GM23338 (cell line): Measurements from ENCODE around the gene GDA. TPM values are rescaled to one million over a fixed set of nuclear protein-coding genes. Genes with fewer than 3 reads are reported as not detected.
"Not testable (repeated sequence)": the region's sequence is repeated elsewhere in the genome, so short reads cannot be mapped to it uniquely, and the experiment has no call there.

Experiments used
- ATAC-seq: fragments of 200-7000 bp; cut with Tn5 transposase; 3 replicates; pipeline ENCODE4 v1.9.1; 2020
- DNase-seq: peaks from one replicate; pipeline ENCODE4 v3.0.0-alpha.2; 2015; ENCODE audit warnings: low spot score
- H2AFZ ChIP-seq: fragments of 200-600 bp; sonication (generic); 2 replicates; pipeline ENCODE4 v1.8.0; 2016; ENCODE audit warnings: antibody characterized with exemption, mild to moderate bottlenecking, moderate library complexity
- H3F3A ChIP-seq: fragments of 200-600 bp; sonication (generic); replicated peaks from 2 replicates; pipeline ENCODE4 v1.8.0; 2017; ENCODE audit warnings: antibody characterized with exemption, mixed run types, low read depth
- H3K27ac ChIP-seq: fragments of 200-600 bp; sonication (generic); 2 replicates; pipeline ENCODE4 v1.6.1; 2016; ENCODE audit warnings: low read depth
- H3K27me3 ChIP-seq: fragments of 200-600 bp; sonication (generic); 2 replicates; pipeline ENCODE4 v1.8.0; 2016; ENCODE audit warnings: mild to moderate bottlenecking, mixed run types, moderate library complexity; ENCODE audit not compliant: insufficient read depth
- H3K36me3 ChIP-seq: fragments of 200-600 bp; sonication (generic); 2 replicates; pipeline ENCODE4 v1.8.0; 2016; ENCODE audit warnings: mild to moderate bottlenecking; ENCODE audit not compliant: insufficient read depth
- H3K4me1 ChIP-seq: fragments of 200-600 bp; sonication (generic); 2 replicates; pipeline ENCODE4 v1.8.0; 2016; ENCODE audit warnings: mild to moderate bottlenecking, moderate library complexity; ENCODE audit not compliant: insufficient read depth
- H3K4me2 ChIP-seq: fragments of 200-600 bp; sonication (generic); 2 replicates; pipeline ENCODE4 v1.7.1; 2017; ENCODE audit warnings: mixed run types
- H3K4me3 ChIP-seq: fragments of 200-600 bp; sonication (generic); 2 replicates; pipeline ENCODE4 v1.6.1; 2016; ENCODE audit warnings: mixed run types
- H3K79me2 ChIP-seq: fragments of 200-600 bp; sonication (generic); replicated peaks from 2 replicates; pipeline ENCODE4 v1.8.0; 2017; ENCODE audit warnings: mild to moderate bottlenecking; ENCODE audit not compliant: insufficient read depth
- H3K9me2 ChIP-seq: fragments of 200-600 bp; sonication (generic); 2 replicates; pipeline ENCODE4 v1.8.0; 2017; ENCODE audit not compliant: insufficient read depth
- H4K20me1 ChIP-seq: fragments of 200-600 bp; sonication (generic); replicated peaks from 2 replicates; pipeline ENCODE4 v1.8.0; 2017; ENCODE audit warnings: mild to moderate bottlenecking; ENCODE audit not compliant: insufficient read depth
- H3K27ac Mint-ChIP-seq: 2 replicates; pipeline ENCODE4 v1.8.0; 2020; ENCODE audit warnings: inconsistent platforms, mild to moderate bottlenecking, moderate library complexity, mixed read lengths
- H3K27me3 Mint-ChIP-seq: 3 replicates; pipeline ENCODE4 v1.8.0; 2022; ENCODE audit warnings: low read depth, mild to moderate bottlenecking, moderate library complexity, mixed read lengths, inconsistent platforms; ENCODE audit not compliant: insufficient read depth, poor library complexity
- H3K36me3 Mint-ChIP-seq: 3 replicates; pipeline ENCODE4 v1.8.0; 2021; ENCODE audit warnings: low read depth, mild to moderate bottlenecking, inconsistent platforms, moderate library complexity, mixed read lengths
- H3K4me1 Mint-ChIP-seq: 3 replicates; pipeline ENCODE4 v1.8.0; 2020; ENCODE audit warnings: mild to moderate bottlenecking, inconsistent platforms, mixed read lengths
- H3K4me3 Mint-ChIP-seq: 3 replicates; pipeline ENCODE4 v1.8.0; 2021; ENCODE audit warnings: moderate library complexity, mild to moderate bottlenecking, inconsistent platforms, mixed read lengths
- H3K9me3 Mint-ChIP-seq: 3 replicates; pipeline ENCODE4 v1.8.0; 2020; ENCODE audit warnings: moderate library complexity, mild to moderate bottlenecking, inconsistent platforms, mixed read lengths
- CREB1 ChIP-seq: fragments of 250-450 bp; sonication (Bioruptor Pico); IDR thresholded peaks from 2 replicates; pipeline ENCODE4 v1.5.0; 2020; ENCODE audit warnings: low read depth, mild to moderate bottlenecking, moderate library complexity
- EZH2 ChIP-seq: fragments of 200-600 bp; sonication (generic); IDR thresholded peaks from one replicate; pipeline ENCODE4 v1.8.0; 2017; ENCODE audit warnings: antibody characterized with exemption, mild to moderate bottlenecking, low read depth; ENCODE audit not compliant: unreplicated experiment
- JUNB ChIP-seq: IDR thresholded peaks from one replicate; pipeline ENCODE4 v1.6.1; 2016; ENCODE audit warnings: antibody characterized with exemption; ENCODE audit not compliant: unreplicated experiment
- NANOG ChIP-seq: IDR thresholded peaks from 2 replicates; pipeline ENCODE4 v1.6.1; 2016; ENCODE audit warnings: antibody characterized with exemption, borderline replicate concordance
- POLR2AphosphoS5 ChIP-seq: IDR thresholded peaks from 2 replicates; pipeline ENCODE4 v1.6.1; 2016; ENCODE audit warnings: antibody characterized with exemption, low read depth
- STAT1 ChIP-seq: IDR thresholded peaks from one replicate; pipeline ENCODE4 v1.6.1; 2016; ENCODE audit warnings: antibody characterized with exemption; ENCODE audit not compliant: unreplicated experiment
- ZNF114 ChIP-seq: fragments of 250-450 bp; sonication (Bioruptor Pico); IDR thresholded peaks from 2 replicates; pipeline ENCODE4 v1.5.0; 2020; ENCODE audit warnings: mild to moderate bottlenecking, moderate library complexity
- ZNF331 ChIP-seq: fragments of 250-450 bp; sonication (Bioruptor Pico); IDR thresholded peaks from 2 replicates; pipeline ENCODE4 v1.5.0; 2020; ENCODE audit warnings: low read depth, mild to moderate bottlenecking, moderate library complexity
- polyA plus RNA-seq: library from polyadenylated mRNA; unstranded; fragments of >200 nt; fragmentation: Nextera tagmentation; extraction: Ambion mirVana; gene quantifications from 2 replicates; pipeline ENCODE4 v1.2.1, GENCODE V29; 2016
- total RNA-seq: library from RNA; depleted of rRNA; stranded (reverse); fragments of >200 nt; shearing (Covaris generic); gene quantifications from 2 replicates; pipeline ENCODE4 v1.2.3, GENCODE V29; 2014
- TF ChIP-seq, protein P1 (sequence below), 2 experiments: fragments of 200-600 bp in 1 of 2; sonication (generic) in 1 of 2; conservative IDR thresholded peaks; 2 replicates each; pipeline versions ENCODE4 v1.5.1 to v1.6.1; 2016 to 2017; ENCODE audit warnings: antibody characterized with exemption in 2 of 2, low read depth in 2 of 2, mild to moderate bottlenecking in 2 of 2, moderate library complexity in 1 of 2
- TF ChIP-seq, protein P2 (sequence below): fragments of 250-450 bp; sonication (Bioruptor Pico); IDR thresholded peaks from 2 replicates; pipeline ENCODE4 v1.5.0; 2020; ENCODE audit warnings: mild to moderate bottlenecking, moderate library complexity
- TF ChIP-seq, protein P3 (sequence below): IDR thresholded peaks from 2 replicates; pipeline ENCODE4 v1.6.1; 2016; ENCODE audit warnings: antibody characterized with exemption

Gene GDA
- total and polyA plus RNA-seq, 2 experiments from 2014 or later: 4.0 to 5.8 TPM

DNA sequence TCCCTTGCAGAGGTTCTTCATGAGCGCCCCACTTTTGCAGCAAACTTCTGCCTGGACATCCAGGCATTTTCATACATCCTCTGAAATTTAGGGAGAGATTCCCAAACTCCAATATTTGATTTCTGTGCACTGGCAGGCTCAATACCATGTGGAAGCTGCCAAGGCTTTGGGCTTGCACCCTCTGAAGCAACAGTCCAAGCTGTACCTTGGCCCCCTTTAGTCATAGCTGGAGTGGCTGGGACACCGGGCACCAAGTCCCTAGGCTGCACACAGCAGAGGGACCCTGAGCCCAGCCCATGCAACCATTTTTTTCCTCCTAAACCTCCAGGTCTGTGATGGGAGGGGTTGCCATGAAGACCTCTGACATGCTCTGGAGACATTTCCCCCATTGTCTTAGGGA is 141.1 kb downstream of the GDA start:
- H3K4me1 Mint-ChIP-seq: no peaks in the 10 kb centered on the region
- no peak for DNase-seq
- H3K27me3 ChIP-seq: no peaks in the 10 kb centered on the region
- no peaks in the 10 kb centered on the region for H3K27me3 Mint-ChIP-seq
- H3K27ac Mint-ChIP-seq: no peak overlapping the region
- H3K4me3 Mint-ChIP-seq: no peak overlapping the region
- no peaks in the 10 kb centered on the region for H3F3A ChIP-seq
- peaks cover 13% of the 10 kb centered on the region; the same call in 2 of the 3 replicates for H3K36me3 Mint-ChIP-seq
- TF ChIP-seq POLR2AphosphoS5 (no peak), EZH2 (no peak), ZNF331 (CRISPR knock-in tag) (no peak), JUNB (no peak), STAT1 (no peak), NANOG (no peak), CREB1 (CRISPR knock-in tag) (no peak), ZNF114 (CRISPR knock-in tag) (no peak)
- TF ChIP-seq, protein P1, sequence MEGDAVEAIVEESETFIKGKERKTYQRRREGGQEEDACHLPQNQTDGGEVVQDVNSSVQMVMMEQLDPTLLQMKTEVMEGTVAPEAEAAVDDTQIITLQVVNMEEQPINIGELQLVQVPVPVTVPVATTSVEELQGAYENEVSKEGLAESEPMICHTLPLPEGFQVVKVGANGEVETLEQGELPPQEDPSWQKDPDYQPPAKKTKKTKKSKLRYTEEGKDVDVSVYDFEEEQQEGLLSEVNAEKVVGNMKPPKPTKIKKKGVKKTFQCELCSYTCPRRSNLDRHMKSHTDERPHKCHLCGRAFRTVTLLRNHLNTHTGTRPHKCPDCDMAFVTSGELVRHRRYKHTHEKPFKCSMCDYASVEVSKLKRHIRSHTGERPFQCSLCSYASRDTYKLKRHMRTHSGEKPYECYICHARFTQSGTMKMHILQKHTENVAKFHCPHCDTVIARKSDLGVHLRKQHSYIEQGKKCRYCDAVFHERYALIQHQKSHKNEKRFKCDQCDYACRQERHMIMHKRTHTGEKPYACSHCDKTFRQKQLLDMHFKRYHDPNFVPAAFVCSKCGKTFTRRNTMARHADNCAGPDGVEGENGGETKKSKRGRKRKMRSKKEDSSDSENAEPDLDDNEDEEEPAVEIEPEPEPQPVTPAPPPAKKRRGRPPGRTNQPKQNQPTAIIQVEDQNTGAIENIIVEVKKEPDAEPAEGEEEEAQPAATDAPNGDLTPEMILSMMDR (conservative IDR thresholded peaks at IDR 0.05; ENCODE audit: low read depth in 2 of 2): no peak
- TF ChIP-seq, protein P2, sequence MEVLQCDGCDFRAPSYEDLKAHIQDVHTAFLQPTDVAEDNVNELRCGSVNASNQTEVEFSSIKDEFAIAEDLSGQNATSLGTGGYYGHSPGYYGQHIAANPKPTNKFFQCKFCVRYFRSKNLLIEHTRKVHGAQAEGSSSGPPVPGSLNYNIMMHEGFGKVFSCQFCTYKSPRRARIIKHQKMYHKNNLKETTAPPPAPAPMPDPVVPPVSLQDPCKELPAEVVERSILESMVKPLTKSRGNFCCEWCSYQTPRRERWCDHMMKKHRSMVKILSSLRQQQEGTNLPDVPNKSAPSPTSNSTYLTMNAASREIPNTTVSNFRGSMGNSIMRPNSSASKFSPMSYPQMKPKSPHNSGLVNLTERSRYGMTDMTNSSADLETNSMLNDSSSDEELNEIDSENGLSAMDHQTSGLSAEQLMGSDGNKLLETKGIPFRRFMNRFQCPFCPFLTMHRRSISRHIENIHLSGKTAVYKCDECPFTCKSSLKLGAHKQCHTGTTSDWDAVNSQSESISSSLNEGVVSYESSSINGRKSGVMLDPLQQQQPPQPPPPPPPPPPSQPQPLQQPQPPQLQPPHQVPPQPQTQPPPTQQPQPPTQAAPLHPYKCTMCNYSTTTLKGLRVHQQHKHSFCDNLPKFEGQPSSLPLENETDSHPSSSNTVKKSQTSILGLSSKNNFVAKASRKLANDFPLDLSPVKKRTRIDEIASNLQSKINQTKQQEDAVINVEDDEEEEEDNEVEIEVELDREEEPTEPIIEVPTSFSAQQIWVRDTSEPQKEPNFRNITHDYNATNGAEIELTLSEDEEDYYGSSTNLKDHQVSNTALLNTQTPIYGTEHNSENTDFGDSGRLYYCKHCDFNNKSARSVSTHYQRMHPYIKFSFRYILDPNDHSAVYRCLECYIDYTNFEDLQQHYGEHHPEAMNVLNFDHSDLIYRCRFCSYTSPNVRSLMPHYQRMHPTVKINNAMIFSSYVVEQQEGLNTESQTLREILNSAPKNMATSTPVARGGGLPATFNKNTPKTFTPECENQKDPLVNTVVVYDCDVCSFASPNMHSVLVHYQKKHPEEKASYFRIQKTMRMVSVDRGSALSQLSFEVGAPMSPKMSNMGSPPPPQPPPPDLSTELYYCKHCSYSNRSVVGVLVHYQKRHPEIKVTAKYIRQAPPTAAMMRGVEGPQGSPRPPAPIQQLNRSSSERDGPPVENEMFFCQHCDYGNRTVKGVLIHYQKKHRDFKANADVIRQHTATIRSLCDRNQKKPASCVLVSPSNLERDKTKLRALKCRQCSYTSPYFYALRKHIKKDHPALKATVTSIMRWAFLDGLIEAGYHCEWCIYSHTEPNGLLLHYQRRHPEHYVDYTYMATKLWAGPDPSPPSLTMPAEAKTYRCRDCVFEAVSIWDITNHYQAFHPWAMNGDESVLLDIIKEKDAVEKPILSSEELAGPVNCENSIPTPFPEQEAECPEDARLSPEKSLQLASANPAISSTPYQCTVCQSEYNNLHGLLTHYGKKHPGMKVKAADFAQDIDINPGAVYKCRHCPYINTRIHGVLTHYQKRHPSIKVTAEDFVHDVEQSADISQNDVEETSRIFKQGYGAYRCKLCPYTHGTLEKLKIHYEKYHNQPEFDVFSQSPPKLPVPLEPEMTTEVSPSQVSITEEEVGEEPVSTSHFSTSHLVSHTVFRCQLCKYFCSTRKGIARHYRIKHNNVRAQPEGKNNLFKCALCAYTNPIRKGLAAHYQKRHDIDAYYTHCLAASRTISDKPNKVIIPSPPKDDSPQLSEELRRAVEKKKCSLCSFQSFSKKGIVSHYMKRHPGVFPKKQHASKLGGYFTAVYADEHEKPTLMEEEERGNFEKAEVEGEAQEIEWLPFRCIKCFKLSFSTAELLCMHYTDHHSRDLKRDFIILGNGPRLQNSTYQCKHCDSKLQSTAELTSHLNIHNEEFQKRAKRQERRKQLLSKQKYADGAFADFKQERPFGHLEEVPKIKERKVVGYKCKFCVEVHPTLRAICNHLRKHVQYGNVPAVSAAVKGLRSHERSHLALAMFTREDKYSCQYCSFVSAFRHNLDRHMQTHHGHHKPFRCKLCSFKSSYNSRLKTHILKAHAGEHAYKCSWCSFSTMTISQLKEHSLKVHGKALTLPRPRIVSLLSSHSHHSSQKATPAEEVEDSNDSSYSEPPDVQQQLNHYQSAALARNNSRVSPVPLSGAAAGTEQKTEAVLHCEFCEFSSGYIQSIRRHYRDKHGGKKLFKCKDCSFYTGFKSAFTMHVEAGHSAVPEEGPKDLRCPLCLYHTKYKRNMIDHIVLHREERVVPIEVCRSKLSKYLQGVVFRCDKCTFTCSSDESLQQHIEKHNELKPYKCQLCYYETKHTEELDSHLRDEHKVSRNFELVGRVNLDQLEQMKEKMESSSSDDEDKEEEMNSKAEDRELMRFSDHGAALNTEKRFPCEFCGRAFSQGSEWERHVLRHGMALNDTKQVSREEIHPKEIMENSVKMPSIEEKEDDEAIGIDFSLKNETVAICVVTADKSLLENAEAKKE (CRISPR knock-in tag): no peak
- TF ChIP-seq, protein P3, sequence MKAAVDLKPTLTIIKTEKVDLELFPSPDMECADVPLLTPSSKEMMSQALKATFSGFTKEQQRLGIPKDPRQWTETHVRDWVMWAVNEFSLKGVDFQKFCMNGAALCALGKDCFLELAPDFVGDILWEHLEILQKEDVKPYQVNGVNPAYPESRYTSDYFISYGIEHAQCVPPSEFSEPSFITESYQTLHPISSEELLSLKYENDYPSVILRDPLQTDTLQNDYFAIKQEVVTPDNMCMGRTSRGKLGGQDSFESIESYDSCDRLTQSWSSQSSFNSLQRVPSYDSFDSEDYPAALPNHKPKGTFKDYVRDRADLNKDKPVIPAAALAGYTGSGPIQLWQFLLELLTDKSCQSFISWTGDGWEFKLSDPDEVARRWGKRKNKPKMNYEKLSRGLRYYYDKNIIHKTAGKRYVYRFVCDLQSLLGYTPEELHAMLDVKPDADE: no peak
- H3K9me3 Mint-ChIP-seq: peaks cover 24% of the 10 kb centered on the region
- no peak overlapping the region for H3K27ac ChIP-seq
- no peaks in the 10 kb centered on the region for H4K20me1 ChIP-seq
- ATAC-seq: no peak
- H3K79me2 ChIP-seq: no peaks in the 10 kb centered on the region
- H3K36me3 ChIP-seq: no peaks in the 10 kb centered on the region; the same call in 1 of the 2 replicates
- no peaks in the 10 kb centered on the region for H3K4me1 ChIP-seq
- no peak overlapping the region for H2AFZ ChIP-seq
- peaks cover 2% of the 10 kb centered on the region; the same call in 1 of the 2 replicates for H3K9me2 ChIP-seq
- no peak overlapping the region for H3K4me2 ChIP-seq
- no peak overlapping the region for H3K4me3 ChIP-seq

DNA sequence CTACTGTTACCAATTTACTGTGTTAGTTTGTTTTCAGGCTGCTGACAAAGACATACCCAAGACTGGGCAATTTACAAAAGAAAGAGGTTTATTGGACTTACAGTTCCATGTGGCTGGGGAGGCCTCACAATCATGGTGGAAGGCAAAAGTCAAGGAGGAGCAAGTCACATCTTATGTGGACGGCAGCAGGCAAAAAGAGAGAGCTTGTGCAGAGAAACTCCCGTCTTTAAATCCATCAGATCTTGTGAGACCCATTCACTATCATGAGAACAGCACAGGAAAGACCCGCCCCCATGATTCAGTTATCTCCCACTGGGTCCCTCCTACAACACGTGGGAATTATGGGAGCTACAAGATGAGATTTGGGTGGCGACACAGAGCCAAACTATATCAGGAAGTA is 142.3 kb downstream of the GDA start:
- H3K27ac Mint-ChIP-seq, DNase-seq, H3K27ac ChIP-seq, H2AFZ ChIP-seq, H3F3A ChIP-seq, H3K27me3 Mint-ChIP-seq, H3K79me2 ChIP-seq, H3K4me2 ChIP-seq, H3K27me3 ChIP-seq, H4K20me1 ChIP-seq, H3K36me3 ChIP-seq, H3K9me2 ChIP-seq, H3K4me1 ChIP-seq, H3K4me1 Mint-ChIP-seq, H3K4me3 Mint-ChIP-seq, ATAC-seq, H3K4me3 ChIP-seq: not testable (repeated sequence)
- Mint-ChIP-seq H3K36me3 (peaks cover 13% of the 10 kb centered on the region; the same call in 2 of the 3 replicates), H3K9me3 (peaks cover 24% of the 10 kb centered on the region)
